ENCODE data around the gene BCAS3. TPM values are rescaled to one million over a fixed set of nuclear protein-coding genes. Genes with fewer than 3 reads are reported as not detected.

Gene BCAS3
- total and polyA plus RNA-seq, 4 donors = 5.8 to 24.6 (median 10.1) TPM

GRCh38 chr17:60748204-60748603 lies 70.6 kb downstream of the BCAS3 start:
- no peak overlapping the region for H3K27ac ChIP-seq (ENCODE audit: low read depth in 1 of 2, low read length in 2 of 2)
- 98% methylated on average over 2 of the region's 2 CpGs for WGBS

More at GRCh38 chr17:60748204-60748603, 70.6 kb downstream of the BCAS3 start:
- no peak for DNase-seq (ENCODE audit: low spot score)
- no peaks in the 10 kb centered on the region for H3K4me1 ChIP-seq (ENCODE audit: control insufficient read depth in 4 of 4, insufficient read depth in 4 of 4, low read length in 3 of 4)
- TF ChIP-seq FOXA2 (IDR thresholded peaks at IDR 0.05) (no peak), HNF4G (IDR thresholded peaks at IDR 0.05) (no peak), EGR1 (IDR thresholded peaks at IDR 0.05; ENCODE audit: low read depth in 2 of 2) (no peak), ZBTB33 (IDR thresholded peaks at IDR 0.05) (no peak), ATF3 (IDR thresholded peaks at IDR 0.05) (no peak), NR2F2 (IDR thresholded peaks at IDR 0.05) (no peak), FOXA1 (IDR thresholded peaks at IDR 0.05) (no peak), TAF1 (conservative IDR thresholded peaks at IDR 0.05) (no peak), SP1 (IDR thresholded peaks at IDR 0.05) (no peak), RAD21 (IDR thresholded peaks at IDR 0.05) (no peak), GABPA (IDR thresholded peaks at IDR 0.05 in 1 of 2, conservative IDR thresholded peaks at IDR 0.05 in 1 of 2) (no peak), MAX (IDR thresholded peaks at IDR 0.05) (no peak), HNF4A (conservative IDR thresholded peaks at IDR 0.05) (no peak), JUND (IDR thresholded peaks at IDR 0.05) (no peak), YY1 (IDR thresholded peaks at IDR 0.05) (no peak)
- TF ChIP-seq, protein P1, sequence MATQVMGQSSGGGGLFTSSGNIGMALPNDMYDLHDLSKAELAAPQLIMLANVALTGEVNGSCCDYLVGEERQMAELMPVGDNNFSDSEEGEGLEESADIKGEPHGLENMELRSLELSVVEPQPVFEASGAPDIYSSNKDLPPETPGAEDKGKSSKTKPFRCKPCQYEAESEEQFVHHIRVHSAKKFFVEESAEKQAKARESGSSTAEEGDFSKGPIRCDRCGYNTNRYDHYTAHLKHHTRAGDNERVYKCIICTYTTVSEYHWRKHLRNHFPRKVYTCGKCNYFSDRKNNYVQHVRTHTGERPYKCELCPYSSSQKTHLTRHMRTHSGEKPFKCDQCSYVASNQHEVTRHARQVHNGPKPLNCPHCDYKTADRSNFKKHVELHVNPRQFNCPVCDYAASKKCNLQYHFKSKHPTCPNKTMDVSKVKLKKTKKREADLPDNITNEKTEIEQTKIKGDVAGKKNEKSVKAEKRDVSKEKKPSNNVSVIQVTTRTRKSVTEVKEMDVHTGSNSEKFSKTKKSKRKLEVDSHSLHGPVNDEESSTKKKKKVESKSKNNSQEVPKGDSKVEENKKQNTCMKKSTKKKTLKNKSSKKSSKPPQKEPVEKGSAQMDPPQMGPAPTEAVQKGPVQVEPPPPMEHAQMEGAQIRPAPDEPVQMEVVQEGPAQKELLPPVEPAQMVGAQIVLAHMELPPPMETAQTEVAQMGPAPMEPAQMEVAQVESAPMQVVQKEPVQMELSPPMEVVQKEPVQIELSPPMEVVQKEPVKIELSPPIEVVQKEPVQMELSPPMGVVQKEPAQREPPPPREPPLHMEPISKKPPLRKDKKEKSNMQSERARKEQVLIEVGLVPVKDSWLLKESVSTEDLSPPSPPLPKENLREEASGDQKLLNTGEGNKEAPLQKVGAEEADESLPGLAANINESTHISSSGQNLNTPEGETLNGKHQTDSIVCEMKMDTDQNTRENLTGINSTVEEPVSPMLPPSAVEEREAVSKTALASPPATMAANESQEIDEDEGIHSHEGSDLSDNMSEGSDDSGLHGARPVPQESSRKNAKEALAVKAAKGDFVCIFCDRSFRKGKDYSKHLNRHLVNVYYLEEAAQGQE (IDR thresholded peaks at IDR 0.05) = no peak
- TF ChIP-seq, protein P2, sequence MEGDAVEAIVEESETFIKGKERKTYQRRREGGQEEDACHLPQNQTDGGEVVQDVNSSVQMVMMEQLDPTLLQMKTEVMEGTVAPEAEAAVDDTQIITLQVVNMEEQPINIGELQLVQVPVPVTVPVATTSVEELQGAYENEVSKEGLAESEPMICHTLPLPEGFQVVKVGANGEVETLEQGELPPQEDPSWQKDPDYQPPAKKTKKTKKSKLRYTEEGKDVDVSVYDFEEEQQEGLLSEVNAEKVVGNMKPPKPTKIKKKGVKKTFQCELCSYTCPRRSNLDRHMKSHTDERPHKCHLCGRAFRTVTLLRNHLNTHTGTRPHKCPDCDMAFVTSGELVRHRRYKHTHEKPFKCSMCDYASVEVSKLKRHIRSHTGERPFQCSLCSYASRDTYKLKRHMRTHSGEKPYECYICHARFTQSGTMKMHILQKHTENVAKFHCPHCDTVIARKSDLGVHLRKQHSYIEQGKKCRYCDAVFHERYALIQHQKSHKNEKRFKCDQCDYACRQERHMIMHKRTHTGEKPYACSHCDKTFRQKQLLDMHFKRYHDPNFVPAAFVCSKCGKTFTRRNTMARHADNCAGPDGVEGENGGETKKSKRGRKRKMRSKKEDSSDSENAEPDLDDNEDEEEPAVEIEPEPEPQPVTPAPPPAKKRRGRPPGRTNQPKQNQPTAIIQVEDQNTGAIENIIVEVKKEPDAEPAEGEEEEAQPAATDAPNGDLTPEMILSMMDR (IDR thresholded peaks at IDR 0.05; ENCODE audit: low read depth, low read length, missing input control) = no peak
- no peak overlapping the region for H3K9ac ChIP-seq (ENCODE audit: low read depth in 1 of 2, low read length in 2 of 2)
- no peak overlapping the region for H3K4me3 ChIP-seq (ENCODE audit: low read depth in 1 of 3, low read length in 3 of 3)
- H3K36me3 ChIP-seq (ENCODE audit: control insufficient read depth in 4 of 4, insufficient read depth in 3 of 4, low read depth in 1 of 4, low read length in 3 of 4) = no peaks in the 10 kb centered on the region
- H3K9me3 ChIP-seq (ENCODE audit: control insufficient read depth in 4 of 4, low read length in 3 of 4) = peaks cover 0 to 3% (median 0%) of the 10 kb centered on the region in 4 donors
- no peaks in the 10 kb centered on the region for H3K27me3 ChIP-seq (ENCODE audit: control insufficient read depth in 4 of 4, insufficient read depth in 4 of 4, low read length in 3 of 4)
